ENCODE results near the gene HECTD3. TPM values are rescaled to one million over a fixed set of nuclear protein-coding genes. Genes with fewer than 3 reads are reported as not detected.

Gene HECTD3
- total and polyA plus RNA-seq, 4 donors: 21.9 to 46.7 (median 31.0) TPM

- Histone ChIP-seq H3K27ac (ENCODE audit: low read depth in 1 of 2, low read length in 1 of 2) (no peak overlapping the region), H3K4me3 (no peak overlapping the region), H3K9ac (ENCODE audit: insufficient read depth in 1 of 2, low read length in 2 of 2) (no peak overlapping the region), H3K36me3 (ENCODE audit: control insufficient read depth in 4 of 4, insufficient read depth in 4 of 4, low read length in 4 of 4) (no peaks in the 10 kb centered on the region), H3K4me1 (ENCODE audit: control insufficient read depth in 5 of 5, insufficient read depth in 5 of 5, low read length in 5 of 5) (no peaks in the 10 kb centered on the region), H3K27me3 (ENCODE audit: control insufficient read depth in 3 of 3, insufficient read depth in 3 of 3, low read length in 2 of 3) (no peaks in the 10 kb centered on the region), H3K9me3 (ENCODE audit: control insufficient read depth in 4 of 4, insufficient read depth in 3 of 4, low read length in 3 of 4) (no peaks in the 10 kb centered on the region)
- no peak for ATAC-seq (ENCODE audit: insufficient read depth, low FRiP score)
- TF ChIP-seq CTCF (IDR thresholded peaks at IDR 0.05; ENCODE audit: control extremely low read depth, extremely low read depth): no peak
- 88 to 89% methylated on average over 5 of the region's 5 CpGs for WGBS, 2 donors
- no peak for DNase-seq
Measured at GRCh38 chr1:45043094-45043493, 32.0 kb upstream of the HECTD3 start.

- DNase-seq (no peak), ATAC-seq (ENCODE audit: insufficient read depth, low FRiP score) (no peak)
- no peak overlapping the region for H3K4me3 ChIP-seq
- no peaks in the 10 kb centered on the region for H3K36me3 ChIP-seq (ENCODE audit: control insufficient read depth in 4 of 4, insufficient read depth in 4 of 4, low read length in 4 of 4)
- H3K9me3 ChIP-seq (ENCODE audit: control insufficient read depth in 4 of 4, insufficient read depth in 3 of 4, low read length in 3 of 4): no peaks in the 10 kb centered on the region
- H3K9ac ChIP-seq (ENCODE audit: insufficient read depth in 1 of 2, low read length in 2 of 2): no peak overlapping the region
- H3K27me3 ChIP-seq (ENCODE audit: control insufficient read depth in 3 of 3, insufficient read depth in 3 of 3, low read length in 2 of 3): no peaks in the 10 kb centered on the region
- WGBS, 2 donors: 98% methylated on average over 5 of the region's 5 CpGs
- no peaks in the 10 kb centered on the region for H3K4me1 ChIP-seq (ENCODE audit: control insufficient read depth in 5 of 5, insufficient read depth in 5 of 5, low read length in 5 of 5)
- no peak for TF ChIP-seq CTCF (IDR thresholded peaks at IDR 0.05; ENCODE audit: control extremely low read depth, extremely low read depth)
- H3K27ac ChIP-seq (ENCODE audit: low read depth in 1 of 2, low read length in 1 of 2): no peak overlapping the region
Measured at GRCh38 chr1:45040297-45040696, 29.2 kb upstream of the HECTD3 start.

- H3K4me3 ChIP-seq: no peak overlapping the region
- ATAC-seq (ENCODE audit: insufficient read depth, low FRiP score): no peak
- WGBS, 2 donors: 92 to 97% methylated on average over 8 of the region's 8 CpGs
- H3K9ac ChIP-seq (ENCODE audit: insufficient read depth in 1 of 2, low read length in 2 of 2): no peak overlapping the region
- peaks cover 0 to 2% (median 0%) of the 10 kb centered on the region in 5 donors for H3K4me1 ChIP-seq (ENCODE audit: control insufficient read depth in 5 of 5, insufficient read depth in 5 of 5, low read length in 5 of 5)
- no peak for TF ChIP-seq CTCF (IDR thresholded peaks at IDR 0.05; ENCODE audit: control extremely low read depth, extremely low read depth)
- H3K9me3 ChIP-seq (ENCODE audit: control insufficient read depth in 4 of 4, insufficient read depth in 3 of 4, low read length in 3 of 4): no peaks in the 10 kb centered on the region
- no peaks in the 10 kb centered on the region for H3K36me3 ChIP-seq (ENCODE audit: control insufficient read depth in 4 of 4, insufficient read depth in 4 of 4, low read length in 4 of 4)
- H3K27ac ChIP-seq (ENCODE audit: low read depth in 1 of 2, low read length in 1 of 2): no peak overlapping the region
- no peaks in the 10 kb centered on the region for H3K27me3 ChIP-seq (ENCODE audit: control insufficient read depth in 3 of 3, insufficient read depth in 3 of 3, low read length in 2 of 3)
- no peak for DNase-seq
Measured at GRCh38 chr1:45038661-45039364, 27.7 kb upstream of the HECTD3 start.

- Histone ChIP-seq H3K27ac (ENCODE audit: low read depth in 1 of 2, low read length in 1 of 2) (no peak overlapping the region), H3K9ac (ENCODE audit: insufficient read depth in 1 of 2, low read length in 2 of 2) (no peak overlapping the region), H3K4me3 (no peak overlapping the region), H3K36me3 (ENCODE audit: control insufficient read depth in 4 of 4, insufficient read depth in 4 of 4, low read length in 4 of 4) (no peaks in the 10 kb centered on the region), H3K9me3 (ENCODE audit: control insufficient read depth in 4 of 4, insufficient read depth in 3 of 4, low read length in 3 of 4) (no peaks in the 10 kb centered on the region), H3K4me1 (ENCODE audit: control insufficient read depth in 5 of 5, insufficient read depth in 5 of 5, low read length in 5 of 5) (peaks cover 0 to 2% (median 0%) of the 10 kb centered on the region in 5 donors), H3K27me3 (ENCODE audit: control insufficient read depth in 3 of 3, insufficient read depth in 3 of 3, low read length in 2 of 3) (no peaks in the 10 kb centered on the region)
- TF ChIP-seq CTCF (IDR thresholded peaks at IDR 0.05; ENCODE audit: control extremely low read depth, extremely low read depth): no peak
- DNase-seq (no peak), ATAC-seq (ENCODE audit: insufficient read depth, low FRiP score) (no peak)
- WGBS, 2 donors: 86 to 93% methylated on average over 2 of the region's 2 CpGs
Measured at GRCh38 chr1:45038240-45038639, 27.1 kb upstream of the HECTD3 start.

Data from lung (tissue), 12 donors.